NCI-H1417 (cell line): ENCODE data around the gene MPV17L2.

Source experiments
- DNase-seq, 3 experiments: peaks; one replicate each; lab custom pipeline; 2025; lab: John Stamatoyannopoulos, UW

MPV17L2 gene

DNA sequence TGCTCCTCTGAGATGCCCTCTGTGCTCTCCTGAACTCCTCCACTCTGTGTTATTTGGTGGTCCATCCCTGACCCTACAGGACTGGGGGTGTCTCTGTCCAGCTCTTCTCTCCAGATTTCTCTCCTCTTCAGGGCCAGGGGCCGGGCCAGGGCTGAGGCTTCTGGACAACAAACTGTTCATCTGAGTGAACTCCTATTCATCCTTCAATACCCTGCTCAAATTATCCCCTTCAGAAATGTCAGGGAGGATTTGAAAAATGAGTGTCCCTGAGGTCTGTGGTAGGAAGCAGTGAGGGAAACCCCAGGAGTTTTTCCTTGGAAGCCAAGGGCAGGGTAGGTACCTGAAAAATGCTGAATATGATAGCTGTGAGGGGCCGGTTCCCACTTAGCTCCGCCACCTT, 25.6 kb downstream of the MPV17L2 start:
- no peak for DNase-seq

DNA sequence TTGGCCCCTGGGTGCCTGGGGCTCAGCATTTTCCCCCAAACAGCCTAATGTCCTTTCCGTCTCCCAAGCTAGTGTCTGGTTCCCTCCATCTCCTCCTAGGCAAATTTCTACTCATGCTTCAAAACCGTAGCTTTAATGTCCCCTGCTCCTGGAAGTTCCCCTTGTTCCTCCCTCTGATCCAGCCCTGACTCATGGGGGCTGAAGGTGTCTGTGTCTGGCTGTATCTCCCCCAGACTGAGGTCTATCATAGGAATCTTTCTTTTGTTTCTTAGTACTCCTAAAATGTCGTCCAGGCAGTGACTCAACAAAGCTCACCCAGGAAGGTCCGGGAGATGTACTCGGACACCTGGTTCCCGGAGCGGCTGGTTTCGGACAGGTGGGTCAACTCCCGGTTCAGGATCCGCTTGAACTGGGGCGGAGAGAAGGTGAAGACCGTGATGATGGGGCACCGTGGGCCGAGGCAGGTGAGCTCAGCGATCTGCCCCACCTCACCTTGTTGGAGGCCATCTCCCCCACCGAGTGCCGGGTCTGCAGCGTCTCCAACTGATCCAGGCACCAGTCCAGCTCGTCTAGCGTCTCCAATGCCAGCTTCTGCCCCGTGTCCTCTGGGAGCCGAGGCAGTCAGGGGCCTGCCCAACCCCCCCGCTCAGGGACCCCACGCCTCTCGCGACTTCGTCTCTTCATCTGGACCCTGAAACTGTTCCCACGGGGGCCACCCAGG, 27.1 kb downstream of the MPV17L2 start:
- DNase-seq, result no peak

DNA sequence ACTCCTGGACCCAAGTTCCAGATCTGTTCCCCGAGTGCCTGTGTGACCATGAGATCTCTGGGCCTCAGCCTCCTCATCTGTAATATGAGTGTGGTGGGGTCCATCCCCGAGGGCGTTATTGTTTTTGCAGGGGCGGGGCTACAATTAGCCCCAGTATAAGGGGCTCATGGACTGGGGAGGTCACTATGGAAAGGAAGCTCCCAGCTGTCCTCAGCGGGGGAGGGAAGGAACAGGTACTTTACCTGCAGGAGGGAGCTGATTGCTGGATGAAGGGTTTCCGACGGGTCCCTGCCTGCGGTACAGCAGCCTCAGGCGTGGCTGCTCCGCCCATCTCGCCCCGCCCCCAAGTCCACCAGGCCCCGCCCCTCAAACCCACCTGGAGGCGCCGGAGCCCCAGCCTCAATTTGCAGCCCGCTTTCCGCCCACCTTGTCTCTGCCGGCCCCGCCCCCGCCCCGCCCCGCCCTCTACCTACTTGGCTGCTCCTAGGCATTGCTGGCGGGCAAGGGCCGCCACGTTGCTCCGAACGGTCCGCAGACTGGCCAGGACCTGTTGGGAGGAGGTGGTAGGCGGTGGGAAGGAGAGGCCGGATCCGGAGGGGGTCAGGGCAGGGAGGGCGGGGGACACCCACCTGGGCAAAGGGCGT, 27.7 kb downstream of the MPV17L2 start:
- peak; percentile 17 to 57 (median 38) for DNase-seq

GRCh38 chr19:18221815-18222725, 29.1 kb downstream of the MPV17L2 start:
- DNase-seq, result no peak

DNA sequence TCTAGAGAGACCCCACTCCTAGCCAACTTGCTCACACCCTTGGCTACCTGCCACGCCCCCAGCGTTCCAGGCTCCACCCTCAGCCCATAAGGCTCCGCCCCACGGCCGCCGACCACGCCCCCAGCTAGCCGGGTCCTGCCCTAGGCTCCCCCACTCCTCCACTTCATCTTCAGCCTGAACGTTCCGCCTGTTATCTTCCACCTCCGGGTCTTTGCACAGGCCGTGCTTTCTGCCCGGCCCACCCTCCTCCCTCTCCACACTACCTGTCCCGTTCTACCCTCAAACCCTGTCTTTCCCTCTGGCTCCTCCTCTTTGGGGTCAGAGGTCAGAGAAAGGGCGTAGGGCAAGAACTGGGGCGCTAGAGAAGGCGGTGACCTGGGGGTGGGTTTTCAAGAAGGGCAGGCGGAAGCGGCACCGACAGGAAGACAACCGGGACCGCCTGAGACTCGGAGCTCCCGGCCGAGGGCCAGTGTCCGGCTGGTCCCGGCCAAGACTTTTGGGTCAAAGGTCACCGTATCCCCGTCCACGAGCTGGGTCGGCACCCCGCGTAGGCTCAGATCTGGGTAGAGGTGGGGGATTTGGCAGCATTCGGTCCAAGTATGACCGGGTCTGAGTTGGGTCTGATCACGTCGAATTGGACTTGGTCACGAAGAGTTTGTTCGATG, 31.0 kb downstream of the MPV17L2 start:
- peak in 2 of 3 experiments; percentile 19 to 48 for DNase-seq

GRCh38 chr19:18224525-18225354, 31.7 kb downstream of the MPV17L2 start:
- peak; percentile 88 to 98 (median 95) for DNase-seq

DNA sequence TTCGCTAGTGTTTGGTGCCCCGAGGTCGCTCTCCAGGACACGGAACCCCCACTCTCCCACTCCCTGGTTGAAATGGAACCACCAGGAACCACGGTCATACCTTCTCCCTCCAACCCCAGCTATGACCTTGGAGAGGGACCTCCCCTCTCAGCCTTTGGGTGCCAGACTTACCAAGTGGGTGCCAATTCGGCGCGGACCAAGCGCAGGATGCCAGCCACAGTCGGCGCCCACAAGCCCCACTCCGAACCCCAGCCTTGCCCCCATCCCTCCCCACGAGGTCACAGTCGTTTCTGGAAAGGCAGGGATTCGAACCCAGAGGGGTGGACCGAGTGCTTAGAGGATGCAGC, 32.3 kb downstream of the MPV17L2 start:
- no peak for DNase-seq

DNA sequence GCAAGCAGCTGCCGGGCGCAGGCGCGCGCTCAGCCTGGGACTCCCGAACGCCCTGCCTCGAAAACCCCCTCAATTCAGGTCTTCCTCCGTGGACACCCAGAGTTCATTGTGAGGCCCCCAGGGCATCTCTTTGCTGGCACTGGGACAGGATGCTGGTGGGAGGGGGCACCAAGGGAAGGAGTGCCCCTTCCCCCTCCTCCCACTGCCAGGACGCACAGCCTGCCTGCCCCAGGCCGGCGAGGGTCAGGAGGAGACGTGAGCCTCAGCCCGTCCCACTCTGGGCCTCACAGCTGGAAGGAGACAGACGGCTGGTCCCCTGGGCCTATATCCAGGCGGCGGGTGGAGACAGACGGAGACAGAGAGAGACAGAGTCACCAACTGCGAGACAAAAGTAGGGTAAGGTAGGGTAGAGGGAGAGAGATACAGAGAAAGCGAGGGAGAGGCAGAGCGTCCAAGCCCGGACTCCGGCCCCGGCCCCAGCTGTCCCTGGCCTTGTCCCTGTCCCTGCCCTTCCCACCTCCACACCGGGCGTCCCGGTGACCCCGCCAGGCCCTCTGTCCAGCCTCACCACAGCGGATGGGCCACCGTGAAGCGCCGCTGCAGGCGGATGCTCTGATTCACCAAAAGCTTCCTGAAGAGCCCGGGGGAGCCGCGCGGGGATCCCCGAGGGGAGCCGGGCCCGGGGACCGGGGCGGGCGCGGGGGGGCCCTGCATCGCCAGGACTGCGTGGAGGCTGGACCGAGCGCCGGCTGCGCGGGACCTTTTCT, 32.9 kb downstream of the MPV17L2 start, which contains the start of gene PDE4C:
Gene PDE4C (minus strand): TSS at position 737 of the 767 bp plus-strand sequence. CDS start 23 bp downstream, at position 714.
- peak in 1 of 3 experiments; percentile 14 for DNase-seq

DNA sequence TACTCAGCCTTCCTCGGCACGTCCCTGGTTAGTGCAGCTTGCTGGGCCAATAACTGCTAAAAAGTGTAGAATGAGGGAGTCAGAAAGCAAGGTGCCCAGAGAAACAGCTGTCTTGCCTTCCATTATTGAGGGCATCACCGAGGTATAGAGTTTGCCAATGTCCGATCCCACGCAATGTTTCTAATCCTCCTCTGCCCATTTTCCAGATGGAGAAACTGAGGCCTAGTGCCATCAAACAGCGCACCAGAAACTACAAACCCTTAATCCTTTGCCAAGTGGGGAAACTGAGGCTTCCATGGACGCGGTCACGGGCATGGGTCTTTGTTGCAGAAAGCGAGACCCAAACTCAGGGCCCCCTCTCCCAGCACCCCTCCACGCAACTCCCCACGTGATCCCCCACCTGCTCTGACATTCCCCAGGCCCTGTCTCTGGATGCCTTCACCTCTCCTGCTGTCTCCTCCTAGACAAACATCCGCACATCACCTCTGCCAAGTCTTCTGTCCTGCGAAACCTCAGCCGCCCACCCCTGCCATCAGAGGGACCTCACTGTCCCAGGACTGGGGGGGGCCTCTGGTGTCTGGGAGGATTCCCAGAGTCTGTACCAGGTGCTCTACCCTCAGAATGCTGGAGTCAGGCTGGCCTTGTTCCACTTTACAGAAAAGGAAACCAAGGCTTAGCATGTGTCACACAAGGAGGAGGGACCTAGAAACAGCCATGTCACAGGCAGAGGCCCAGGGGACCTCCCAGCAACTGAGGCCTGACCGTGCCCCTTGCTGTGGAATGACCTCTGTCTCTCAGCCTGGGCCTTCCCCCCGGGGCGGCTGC, 34.1 kb downstream of the MPV17L2 start:
- DNase-seq, result no peak

DNA sequence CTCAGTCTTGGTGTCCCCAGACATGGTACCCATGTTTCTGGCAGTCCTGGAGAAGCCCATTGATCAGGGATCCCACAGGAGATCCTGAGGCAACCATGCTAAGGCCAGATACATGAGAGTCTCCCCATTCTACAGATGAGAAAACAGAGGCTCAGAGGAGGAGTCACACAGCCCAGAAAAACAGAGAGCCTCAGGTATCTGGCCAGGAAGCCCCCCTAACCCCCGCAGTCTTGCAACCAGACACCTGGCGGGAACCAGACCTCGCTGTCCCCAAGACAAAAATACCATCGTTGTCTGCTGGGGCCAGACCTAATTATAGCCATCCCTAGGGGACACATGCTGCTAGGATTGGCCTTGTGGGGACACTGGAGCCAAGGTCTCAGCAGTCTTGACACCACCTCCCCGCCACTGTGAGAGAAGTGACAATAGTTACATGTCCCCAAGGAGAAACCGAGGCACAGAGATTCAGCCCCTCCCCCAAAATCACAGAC, 34.8 kb downstream of the MPV17L2 start:
- DNase-seq, result no peak

DNA sequence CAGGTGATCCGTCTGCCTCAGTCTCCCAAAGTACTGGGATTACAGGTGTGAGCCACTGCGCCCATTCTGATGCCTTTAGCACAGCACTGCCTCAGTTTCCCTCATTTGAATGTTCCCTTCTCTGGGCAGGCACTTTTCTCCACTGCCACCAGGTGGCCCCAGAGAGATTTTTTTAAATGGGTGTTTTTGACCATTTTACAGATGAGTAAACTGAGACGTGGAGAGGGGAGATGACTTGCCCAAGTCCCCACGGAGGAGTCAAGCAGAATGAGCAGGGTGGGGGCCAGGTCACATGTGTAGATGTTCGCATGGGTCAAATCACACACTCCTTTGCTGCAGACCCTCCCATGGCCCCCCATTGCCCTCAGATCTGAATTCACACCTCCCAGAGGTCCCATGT, 36.5 kb downstream of the MPV17L2 start:
- DNase-seq, result no peak

GRCh38 chr19:18229915-18230314, 36.9 kb downstream of the MPV17L2 start:
- DNase-seq, result no peak

DNA sequence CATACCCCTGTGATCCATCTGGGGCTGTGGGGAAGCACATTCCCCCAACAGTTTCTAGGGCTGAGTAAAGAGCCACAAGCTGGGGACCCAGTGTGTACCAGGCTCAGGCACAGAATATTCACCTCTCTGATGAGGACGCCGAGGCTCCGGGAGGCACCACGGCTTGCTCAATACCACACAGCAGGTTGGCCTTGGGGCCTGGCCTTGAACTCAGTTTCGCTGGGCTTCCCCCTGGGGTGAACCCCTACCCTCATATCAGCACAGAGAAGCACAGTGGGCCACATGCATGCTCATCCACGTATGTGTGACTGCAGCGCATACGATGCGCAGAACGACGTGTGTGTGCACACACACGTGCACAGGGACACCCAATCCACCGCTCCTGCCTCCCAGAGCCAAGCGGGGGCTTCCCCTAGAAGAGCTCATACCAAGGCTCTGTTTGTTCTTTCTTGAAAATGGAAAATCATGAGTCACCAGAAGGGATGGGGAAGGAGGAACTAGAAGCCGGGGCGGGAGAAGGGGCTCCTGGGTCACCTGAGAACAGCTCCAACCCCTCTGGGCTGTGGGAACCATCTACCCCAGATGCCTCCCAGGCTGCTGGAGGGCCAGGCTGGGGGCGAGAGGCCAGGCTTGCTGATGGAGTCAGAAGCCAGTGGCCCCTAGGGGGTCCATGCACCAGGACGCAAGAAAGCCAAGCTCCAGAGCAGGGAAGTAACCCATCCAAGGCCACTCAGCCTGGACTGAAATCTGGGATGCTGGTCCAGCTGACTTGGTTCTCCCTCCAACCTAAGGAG, 38.1 kb downstream of the MPV17L2 start:
- no peak for DNase-seq

GRCh38 chr19:18231775-18232174, 38.8 kb downstream of the MPV17L2 start:
- no peak for DNase-seq

DNA sequence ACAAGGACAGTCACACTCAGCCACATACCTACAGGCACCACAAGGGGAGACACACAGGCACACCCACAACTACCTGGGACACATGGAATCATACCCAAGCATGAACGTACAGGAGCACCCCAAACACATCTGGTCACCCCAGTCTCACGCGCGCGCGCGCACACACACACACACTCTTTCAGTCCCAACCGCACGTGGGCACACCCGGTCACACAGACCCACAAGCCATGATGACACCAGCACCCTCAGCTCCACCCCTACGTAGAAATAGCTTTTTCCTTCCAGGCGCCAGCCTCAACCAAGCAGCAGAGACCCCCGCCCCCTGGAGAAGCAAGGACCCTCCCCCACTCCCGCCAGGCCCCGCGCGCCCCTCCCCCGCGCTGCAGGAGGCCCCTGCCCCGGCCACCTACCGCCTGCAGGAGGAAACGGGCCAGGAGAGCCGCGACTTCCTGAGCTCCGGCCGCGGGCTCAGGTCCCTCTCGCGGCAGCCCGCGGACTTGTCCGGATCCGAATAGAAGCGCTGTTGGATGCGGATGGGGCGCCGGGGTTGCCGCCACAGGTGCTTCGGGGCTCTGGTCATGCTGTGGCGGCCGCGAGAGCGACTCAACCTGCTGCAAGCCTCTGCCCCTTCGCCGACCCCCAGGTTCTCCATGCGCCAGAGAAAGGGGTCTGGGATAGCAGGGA, 39.7 kb downstream of the MPV17L2 start:
- peak; percentile 6 to 80 (median 68) for DNase-seq

DNA sequence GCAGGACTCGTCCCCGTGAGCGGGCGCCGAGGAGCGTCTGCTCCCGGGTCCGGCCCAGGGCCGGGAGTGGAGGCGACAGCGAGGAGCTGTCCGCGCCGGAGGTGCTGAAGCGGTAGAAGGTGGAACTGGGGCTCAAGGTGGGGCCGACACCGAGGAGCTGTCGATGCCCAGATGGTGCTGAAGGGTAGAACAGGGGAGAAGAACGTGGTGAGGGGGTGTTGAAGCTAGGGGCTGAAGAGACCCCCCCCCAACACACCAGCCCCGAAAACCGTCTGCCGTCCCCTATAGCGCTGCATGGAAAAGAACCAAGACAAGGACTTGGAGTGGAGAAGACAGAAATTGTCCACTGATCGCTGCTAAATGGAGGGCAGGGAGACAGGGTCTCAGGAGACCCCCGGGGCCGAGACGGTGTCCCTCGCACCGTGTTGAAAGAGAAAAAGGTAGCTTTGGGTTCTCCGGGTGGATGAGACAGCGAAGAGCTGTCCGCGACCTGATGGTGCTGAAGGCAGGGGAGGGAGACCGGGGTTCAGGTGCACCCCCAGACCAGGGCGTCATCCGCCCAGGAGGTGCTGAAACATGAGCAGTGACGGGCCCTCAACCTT, 40.3 kb downstream of the MPV17L2 start:
- DNase-seq, result peak in 2 of 3 experiments; percentile 68 to 79

GRCh38 chr19:18234194-18234593, 41.2 kb downstream of the MPV17L2 start:
- no peak for DNase-seq
